ENCODE data around the gene STK32B.

- TF ChIP-seq CTCF (IDR thresholded peaks at IDR 0.05) (no peak), POLR2A (IDR thresholded peaks at IDR 0.05) (no peak)
Measured at GRCh38 chr4:5526080-5526846, 475.0 kb downstream of the STK32B start.
